HG02798 (cell line): ENCODE results near the gene CLIC4.
"Not testable (repeated sequence)": the region's sequence is repeated elsewhere in the genome, so short reads cannot be mapped to it uniquely, and the experiment has no call there.

Experiments used
- ATAC-seq: cut with Tn5 transposase; IDR thresholded peaks from one replicate; pipeline ENCODE4 v1.9.1; 2021; ENCODE audit warnings: mild to moderate bottlenecking; ENCODE audit not compliant: unreplicated experiment, poor library complexity

CLIC4 gene

GRCh38 chr1:24871306-24871901 lies 126.2 kb downstream of the CLIC4 start:
- no peak for ATAC-seq

GRCh38 chr1:24872061-24872850 lies 127.0 kb downstream of the CLIC4 start:
- no peak for ATAC-seq

GRCh38 chr1:24873148-24873547 lies 127.9 kb downstream of the CLIC4 start:
- no peak for ATAC-seq

- ATAC-seq: no peak
Observed at GRCh38 chr1:24874056-24874455, 128.8 kb downstream of the CLIC4 start.

GRCh38 chr1:24874611-24875234 lies 129.5 kb downstream of the CLIC4 start:
- ATAC-seq: no peak

- ATAC-seq: no peak
Observed at GRCh38 chr1:24875257-24875656, 130.0 kb downstream of the CLIC4 start.

GRCh38 chr1:24875991-24876506 lies 130.8 kb downstream of the CLIC4 start:
- no peak for ATAC-seq

GRCh38 chr1:24878045-24878444 lies 132.8 kb downstream of the CLIC4 start:
- ATAC-seq: no peak

GRCh38 chr1:24878775-24879742 lies 133.8 kb downstream of the CLIC4 start:
- no peak for ATAC-seq

GRCh38 chr1:24881034-24881433 lies 135.8 kb downstream of the CLIC4 start:
- no peak for ATAC-seq

GRCh38 chr1:24884751-24885150 lies 139.5 kb downstream of the CLIC4 start:
- no peak for ATAC-seq

- no peak for ATAC-seq
Observed at GRCh38 chr1:24886241-24886640, 141.0 kb downstream of the CLIC4 start.

GRCh38 chr1:24888061-24888970 lies 143.1 kb downstream of the CLIC4 start:
- ATAC-seq: no peak

GRCh38 chr1:24888971-24889676 lies 143.9 kb downstream of the CLIC4 start:
- no peak for ATAC-seq

GRCh38 chr1:24890887-24891286 lies 145.6 kb downstream of the CLIC4 start:
- ATAC-seq: no peak

- ATAC-seq: not testable (repeated sequence)
Observed at GRCh38 chr1:24891367-24891766, 146.1 kb downstream of the CLIC4 start.

GRCh38 chr1:24892188-24893153 lies 147.2 kb downstream of the CLIC4 start:
- ATAC-seq: no peak
